GM12878 (cell line): ENCODE measurements around the gene AMN1. TPM values are rescaled to one million over a fixed set of nuclear protein-coding genes. Genes with fewer than 3 reads are reported as not detected.
"Not testable (repeated sequence)": the region's sequence is repeated elsewhere in the genome, so short reads cannot be mapped to it uniquely, and the experiment has no call there.

Experiments used
- ATAC-seq: fragments of 200-7000 bp; cut with Tn5 transposase; 3 replicates; pipeline ENCODE4 v1.9.1; 2020; ENCODE audit warnings: mild to moderate bottlenecking, moderate library complexity
- BruUV-seq: library from RNA; stranded (reverse); fragments of 400-500 nt; replicated peaks from 2 replicates; lab custom pipeline; 2021; lab: Mats Ljungman, UMichigan
- CTCF ChIA-PET: fragments of 300-600 bp; sonication (Branson Sonifier 250); formaldehyde crosslinking; extraction: SDS; loops from one replicate; lab custom pipeline; 2021; ENCODE audit warnings: inconsistent platforms; lab: Yijun Ruan, JAX
- POLR2A ChIA-PET: fragments of 350-600 bp; formaldehyde crosslinking; extraction: SDS; loops from one replicate; lab custom pipeline; 2021; ENCODE audit warnings: inconsistent platforms; lab: Charles Lee
- RAD21 ChIA-PET: fragments of 300-600 bp; sonication (Branson Sonifier 250); formaldehyde crosslinking; loops from one replicate; lab custom pipeline; 2023; ENCODE audit warnings: antibody characterized with exemption; ENCODE audit not compliant: unreplicated experiment; lab: Charles Lee
- SMC1A ChIA-PET: fragments of 300-600 bp; sonication (Branson Sonifier 250); formaldehyde crosslinking; loops from one replicate; lab custom pipeline; 2023; ENCODE audit not compliant: unreplicated experiment, uncharacterized antibody; lab: Charles Lee
- DNase-seq: peaks from one replicate; pipeline ENCODE4 v3.0.0-alpha.2; 2011; ENCODE audit warnings: low read depth, low spot score
- FAIRE-seq: peaks from 3 replicates; lab custom pipeline; 2011; peaks lifted over from hg19 to GRCh38; lab: Jason Lieb, UNC
- H2AFZ ChIP-seq: 2 replicates; pipeline ENCODE4 v1.6.0; 2011; ENCODE audit warnings: low read depth, low read length, control low read depth; ENCODE audit not compliant: control insufficient read depth
- H3K27ac ChIP-seq: 2 replicates; pipeline ENCODE4 v1.5.1; 2011; ENCODE audit warnings: control low read depth; ENCODE audit not compliant: control insufficient read depth, insufficient read depth
- H3K27me3 ChIP-seq, 2 experiments: replicated peaks in 1 of 2; 2 replicates each; pipeline versions ENCODE4 v1.6.0 to v1.6.1; 2011; ENCODE audit warnings: low read length in 1 of 2; ENCODE audit not compliant: control insufficient read depth in 2 of 2, insufficient read depth in 2 of 2
- H3K36me3 ChIP-seq, 2 experiments: 2 replicates each; pipeline ENCODE4 v1.5.1; 2011; ENCODE audit warnings: low read length in 1 of 2; ENCODE audit not compliant: control insufficient read depth in 2 of 2, insufficient read depth in 2 of 2
- H3K4me1 ChIP-seq: 2 replicates; pipeline ENCODE4 v1.6.1; 2011; ENCODE audit warnings: mild to moderate bottlenecking, low read length, moderate library complexity, mixed read lengths; ENCODE audit not compliant: control insufficient read depth, insufficient read depth
- H3K4me2 ChIP-seq: 2 replicates; pipeline ENCODE4 v1.6.0; 2011; ENCODE audit warnings: control low read depth; ENCODE audit not compliant: control insufficient read depth, insufficient read depth
- H3K4me3 ChIP-seq: fragments of 200-600 bp; sonication (generic); 2 replicates; pipeline ENCODE4 v1.5.1; 2016
- H3K79me2 ChIP-seq: 2 replicates; pipeline ENCODE4 v1.6.0; 2011; ENCODE audit warnings: low read length; ENCODE audit not compliant: control insufficient read depth, insufficient read depth
- H3K9ac ChIP-seq: 2 replicates; pipeline ENCODE4 v1.8.0; 2011; ENCODE audit warnings: low read length, control low read depth, mixed read lengths; ENCODE audit not compliant: control insufficient read depth, insufficient read depth
- H3K9me3 ChIP-seq: replicated peaks from 3 replicates; pipeline ENCODE4 v1.5.1; 2011; ENCODE audit warnings: mild to moderate bottlenecking, low read length; ENCODE audit not compliant: control insufficient read depth, insufficient read depth
- H4K20me1 ChIP-seq: 2 replicates; pipeline ENCODE4 v1.6.0; 2011; ENCODE audit not compliant: control insufficient read depth, insufficient read depth
- CREM ChIP-seq: IDR thresholded peaks from 2 replicates; pipeline ENCODE4 v1.6.1; 2014; ENCODE audit warnings: antibody characterized with exemption, low read depth
- EED ChIP-seq: sonication (generic); IDR thresholded peaks from 2 replicates; pipeline ENCODE4 v1.6.1; 2016; ENCODE audit warnings: antibody characterized with exemption, low read depth
- NFYB ChIP-seq: IDR thresholded peaks from 2 replicates; pipeline ENCODE4 v1.6.1; 2011; ENCODE audit warnings: low read depth, mild to moderate bottlenecking, low read length, improper control_type of control experiment, moderate library complexity; ENCODE audit not compliant: insufficient read depth
- RUNX3 ChIP-seq: IDR thresholded peaks from 2 replicates; pipeline ENCODE4 v1.6.1; 2012; ENCODE audit warnings: low read length, inconsistent platforms
- SMARCA5 ChIP-seq: fragments of 450-650 bp; IDR thresholded peaks from 2 replicates; pipeline ENCODE4 v1.6.1; 2017; ENCODE audit warnings: mild to moderate bottlenecking
- WGBS: methylation state at CpG from one replicate; pipeline ENCODE4 v1.1.6; 2016; ENCODE audit warnings: low lambda C conversion rate; ENCODE audit not compliant: insufficient replicate concordance, insufficient coverage; ENCODE audit errors: missing lambda C conversion rate; 5-methylcytosine and 5-hydroxymethylcytosine counted together
- in situ Hi-C: fragments of 300-500 bp; cut with MboI; formaldehyde crosslinking; loops from 9 replicates; pipeline ENCODE4 v1.14.3; 2018; ENCODE audit warnings: mixed read lengths
- intact Hi-C: fragments of 100-400 bp; cut with micrococcal nuclease; formaldehyde crosslinking; loops from one replicate; pipeline ENCODE4 v1.14.2; 2022; ENCODE audit not compliant: unreplicated experiment
- polyA plus RNA-seq, 11 experiments: library from polyadenylated mRNA; depleted of rRNA in 4 of 11; unstranded in 6 of 11; stranded (reverse) in 5 of 11; fragments of >200 nt; fragmentation: Nextera tagmentation in 4 of 11; fragmentation: Illumina TruSeq in 1 of 11; extraction: Ambion mirVana in 4 of 11; extraction: Trizol in 1 of 11; gene quantifications; 1 replicate in 1 of 11; 2 replicates in 10 of 11; pipeline versions ENCODE4 v1.2.1 to v1.2.3, GENCODE V29; 2011 to 2016; ENCODE audit warnings: inconsistent platforms in 2 of 11, missing spikeins in 2 of 11, low read depth in 1 of 11
- total RNA-seq, 4 experiments: library from RNA; depleted of rRNA in 3 of 4; stranded (reverse); fragments of >200 nt in 3 of 4; fragmentation: Illumina TruSeq in 1 of 4; extraction: Trizol in 1 of 4; gene quantifications; 2 replicates each; pipeline versions ENCODE4 v1.2.1 to v1.2.3, GENCODE V29; 2013 to 2021
- TF ChIP-seq, protein P1 (sequence below): fragments of 450-650 bp; conservative IDR thresholded peaks from 2 replicates; pipeline ENCODE4 v1.6.1; 2017; ENCODE audit warnings: mild to moderate bottlenecking, moderate library complexity
- TF ChIP-seq, protein P2 (sequence below): fragments of 450-650 bp; IDR thresholded peaks from 2 replicates; pipeline ENCODE4 v1.6.1; 2016; ENCODE audit warnings: mild to moderate bottlenecking, moderate library complexity, borderline replicate concordance
- TF ChIP-seq, protein P3 (sequence below): fragments of 450-650 bp; IDR thresholded peaks from 2 replicates; pipeline ENCODE4 v1.6.1; 2017; ENCODE audit warnings: mild to moderate bottlenecking, moderate library complexity
- TF ChIP-seq, protein P4 (sequence below): fragments of 450-650 bp; IDR thresholded peaks from 2 replicates; pipeline ENCODE4 v1.6.1; 2016; ENCODE audit warnings: mild to moderate bottlenecking

The AMN1 gene
- total and polyA plus RNA-seq, 10 of the 15 experiments (the other 5 are each of a cell fraction or from before 2014, with no cell fraction given): 5.4 to 19.3 (median 9.3) TPM

DNA sequence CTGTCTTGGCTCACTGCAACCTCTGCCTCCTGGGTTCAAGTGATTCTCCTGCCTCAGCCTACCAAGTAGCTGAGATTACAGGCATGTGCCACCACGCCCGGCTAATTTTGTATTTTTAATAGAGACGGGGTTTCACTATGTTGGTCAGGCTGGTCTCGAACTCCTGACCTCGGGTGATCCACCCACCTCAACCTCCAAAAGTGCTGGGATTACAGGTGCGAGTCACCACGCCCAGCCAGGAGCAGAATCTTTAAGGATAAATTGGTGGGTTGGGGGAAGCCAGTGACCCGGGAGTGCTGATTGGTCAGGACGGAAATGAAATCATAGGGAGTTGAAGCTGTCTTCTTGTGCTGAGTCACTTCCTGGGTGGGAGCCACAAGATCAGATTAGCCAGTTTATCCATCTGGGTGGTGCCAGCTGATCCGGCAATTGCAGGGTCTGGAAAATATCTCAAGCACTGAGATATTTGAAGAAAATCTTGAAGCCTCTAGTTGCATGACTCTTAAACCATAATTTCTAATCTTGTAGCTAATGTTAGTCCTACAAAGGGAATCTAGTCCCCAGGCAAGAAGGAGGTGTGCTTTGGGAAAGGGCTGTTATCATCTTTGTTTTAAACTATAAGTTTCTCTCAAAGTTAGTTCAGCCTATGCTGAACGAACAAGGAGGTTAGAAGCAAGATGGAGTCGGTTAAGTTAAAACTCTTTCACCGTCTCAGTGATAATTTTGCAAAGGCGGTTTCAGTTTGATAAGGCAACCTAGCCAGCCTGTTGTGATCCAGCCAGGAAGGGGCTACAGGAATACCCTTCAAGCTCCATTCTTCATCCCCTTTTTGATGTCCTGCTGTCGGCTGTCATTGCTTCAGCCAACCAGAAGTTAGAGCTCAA lies 5.0 kb upstream of the AMN1 start:
- H3K27me3 ChIP-seq, ATAC-seq, H3K79me2 ChIP-seq, H4K20me1 ChIP-seq, FAIRE-seq, BruUV-seq, H3K36me3 ChIP-seq, H3K4me3 ChIP-seq, H3K9me3 ChIP-seq, in situ Hi-C loops, DNase-seq, H2AFZ ChIP-seq: not testable (repeated sequence)
- H3K27ac ChIP-seq: peak overlapping the region; percentile 52
- RAD21 ChIA-PET: interaction anchor here (0.9 to 5.4 kb wide), 9 partner anchors 9 to 75 kb away, joined by 3 to 49 read pairs (median 11); no protein-coding TSS in a partner anchor
- H3K9ac ChIP-seq: peak overlapping the region; percentile 41
- intact Hi-C loops: loop anchor here (1.0 kb wide), 1 partner anchor 16 kb away; no protein-coding TSS in a partner anchor
- H3K4me1 ChIP-seq: peaks cover 14% of the 10 kb centered on the region
- POLR2A ChIA-PET: interaction anchor here (1.0 to 10.1 kb wide), 8 partner anchors 9 to 259 kb away, joined by 3 to 82 read pairs (median 6); no protein-coding TSS in a partner anchor
- SMC1A ChIA-PET: interaction anchor here (0.6 to 11.6 kb wide), 14 partner anchors 10 to 307 kb away, joined by 3 to 83 read pairs (median 4); no protein-coding TSS in a partner anchor
- CTCF ChIA-PET: interaction anchor here (0.6 to 4.4 kb wide), 7 partner anchors 9 to 419 kb away, joined by 3 to 19 read pairs (median 5); no protein-coding TSS in a partner anchor
- 27% methylated on average over 15 of the region's 15 CpGs for WGBS
- H3K4me2 ChIP-seq: peak overlapping the region; percentile 65
- TF ChIP-seq EED (peak; percentile 27), NFYB (peak; percentile 80), RUNX3 (0 out of 2 replicates have a peak, but pooled peaks have one; percentile 19), CREM (peak; percentile 8; the same call in 1 of the 2 replicates), SMARCA5 (peak; percentile 76; the same call in 1 of the 2 replicates)
- TF ChIP-seq, protein P1, sequence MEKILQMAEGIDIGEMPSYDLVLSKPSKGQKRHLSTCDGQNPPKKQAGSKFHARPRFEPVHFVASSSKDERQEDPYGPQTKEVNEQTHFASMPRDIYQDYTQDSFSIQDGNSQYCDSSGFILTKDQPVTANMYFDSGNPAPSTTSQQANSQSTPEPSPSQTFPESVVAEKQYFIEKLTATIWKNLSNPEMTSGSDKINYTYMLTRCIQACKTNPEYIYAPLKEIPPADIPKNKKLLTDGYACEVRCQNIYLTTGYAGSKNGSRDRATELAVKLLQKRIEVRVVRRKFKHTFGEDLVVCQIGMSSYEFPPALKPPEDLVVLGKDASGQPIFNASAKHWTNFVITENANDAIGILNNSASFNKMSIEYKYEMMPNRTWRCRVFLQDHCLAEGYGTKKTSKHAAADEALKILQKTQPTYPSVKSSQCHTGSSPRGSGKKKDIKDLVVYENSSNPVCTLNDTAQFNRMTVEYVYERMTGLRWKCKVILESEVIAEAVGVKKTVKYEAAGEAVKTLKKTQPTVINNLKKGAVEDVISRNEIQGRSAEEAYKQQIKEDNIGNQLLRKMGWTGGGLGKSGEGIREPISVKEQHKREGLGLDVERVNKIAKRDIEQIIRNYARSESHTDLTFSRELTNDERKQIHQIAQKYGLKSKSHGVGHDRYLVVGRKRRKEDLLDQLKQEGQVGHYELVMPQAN: peak; percentile 54; the same call in 1 of the 2 replicates
- TF ChIP-seq, protein P2, sequence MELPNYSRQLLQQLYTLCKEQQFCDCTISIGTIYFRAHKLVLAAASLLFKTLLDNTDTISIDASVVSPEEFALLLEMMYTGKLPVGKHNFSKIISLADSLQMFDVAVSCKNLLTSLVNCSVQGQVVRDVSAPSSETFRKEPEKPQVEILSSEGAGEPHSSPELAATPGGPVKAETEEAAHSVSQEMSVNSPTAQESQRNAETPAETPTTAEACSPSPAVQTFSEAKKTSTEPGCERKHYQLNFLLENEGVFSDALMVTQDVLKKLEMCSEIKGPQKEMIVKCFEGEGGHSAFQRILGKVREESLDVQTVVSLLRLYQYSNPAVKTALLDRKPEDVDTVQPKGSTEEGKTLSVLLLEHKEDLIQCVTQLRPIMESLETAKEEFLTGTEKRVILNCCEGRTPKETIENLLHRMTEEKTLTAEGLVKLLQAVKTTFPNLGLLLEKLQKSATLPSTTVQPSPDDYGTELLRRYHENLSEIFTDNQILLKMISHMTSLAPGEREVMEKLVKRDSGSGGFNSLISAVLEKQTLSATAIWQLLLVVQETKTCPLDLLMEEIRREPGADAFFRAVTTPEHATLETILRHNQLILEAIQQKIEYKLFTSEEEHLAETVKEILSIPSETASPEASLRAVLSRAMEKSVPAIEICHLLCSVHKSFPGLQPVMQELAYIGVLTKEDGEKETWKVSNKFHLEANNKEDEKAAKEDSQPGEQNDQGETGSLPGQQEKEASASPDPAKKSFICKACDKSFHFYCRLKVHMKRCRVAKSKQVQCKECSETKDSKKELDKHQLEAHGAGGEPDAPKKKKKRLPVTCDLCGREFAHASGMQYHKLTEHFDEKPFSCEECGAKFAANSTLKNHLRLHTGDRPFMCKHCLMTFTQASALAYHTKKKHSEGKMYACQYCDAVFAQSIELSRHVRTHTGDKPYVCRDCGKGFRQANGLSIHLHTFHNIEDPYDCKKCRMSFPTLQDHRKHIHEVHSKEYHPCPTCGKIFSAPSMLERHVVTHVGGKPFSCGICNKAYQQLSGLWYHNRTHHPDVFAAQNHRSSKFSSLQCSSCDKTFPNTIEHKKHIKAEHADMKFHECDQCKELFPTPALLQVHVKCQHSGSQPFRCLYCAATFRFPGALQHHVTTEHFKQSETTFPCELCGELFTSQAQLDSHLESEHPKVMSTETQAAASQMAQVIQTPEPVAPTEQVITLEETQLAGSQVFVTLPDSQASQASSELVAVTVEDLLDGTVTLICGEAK: peak; percentile 17; the same call in 1 of the 2 replicates
- TF ChIP-seq, protein P3, sequence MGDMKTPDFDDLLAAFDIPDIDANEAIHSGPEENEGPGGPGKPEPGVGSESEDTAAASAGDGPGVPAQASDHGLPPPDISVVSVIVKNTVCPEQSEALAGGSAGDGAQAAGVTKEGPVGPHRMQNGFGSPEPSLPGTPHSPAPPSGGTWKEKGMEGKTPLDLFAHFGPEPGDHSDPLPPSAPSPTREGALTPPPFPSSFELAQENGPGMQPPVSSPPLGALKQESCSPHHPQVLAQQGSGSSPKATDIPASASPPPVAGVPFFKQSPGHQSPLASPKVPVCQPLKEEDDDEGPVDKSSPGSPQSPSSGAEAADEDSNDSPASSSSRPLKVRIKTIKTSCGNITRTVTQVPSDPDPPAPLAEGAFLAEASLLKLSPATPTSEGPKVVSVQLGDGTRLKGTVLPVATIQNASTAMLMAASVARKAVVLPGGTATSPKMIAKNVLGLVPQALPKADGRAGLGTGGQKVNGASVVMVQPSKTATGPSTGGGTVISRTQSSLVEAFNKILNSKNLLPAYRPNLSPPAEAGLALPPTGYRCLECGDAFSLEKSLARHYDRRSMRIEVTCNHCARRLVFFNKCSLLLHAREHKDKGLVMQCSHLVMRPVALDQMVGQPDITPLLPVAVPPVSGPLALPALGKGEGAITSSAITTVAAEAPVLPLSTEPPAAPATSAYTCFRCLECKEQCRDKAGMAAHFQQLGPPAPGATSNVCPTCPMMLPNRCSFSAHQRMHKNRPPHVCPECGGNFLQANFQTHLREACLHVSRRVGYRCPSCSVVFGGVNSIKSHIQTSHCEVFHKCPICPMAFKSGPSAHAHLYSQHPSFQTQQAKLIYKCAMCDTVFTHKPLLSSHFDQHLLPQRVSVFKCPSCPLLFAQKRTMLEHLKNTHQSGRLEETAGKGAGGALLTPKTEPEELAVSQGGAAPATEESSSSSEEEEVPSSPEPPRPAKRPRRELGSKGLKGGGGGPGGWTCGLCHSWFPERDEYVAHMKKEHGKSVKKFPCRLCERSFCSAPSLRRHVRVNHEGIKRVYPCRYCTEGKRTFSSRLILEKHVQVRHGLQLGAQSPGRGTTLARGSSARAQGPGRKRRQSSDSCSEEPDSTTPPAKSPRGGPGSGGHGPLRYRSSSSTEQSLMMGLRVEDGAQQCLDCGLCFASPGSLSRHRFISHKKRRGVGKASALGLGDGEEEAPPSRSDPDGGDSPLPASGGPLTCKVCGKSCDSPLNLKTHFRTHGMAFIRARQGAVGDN: 0 out of 2 replicates have a peak, but pooled peaks have one; percentile 18
- TF ChIP-seq, protein P4, sequence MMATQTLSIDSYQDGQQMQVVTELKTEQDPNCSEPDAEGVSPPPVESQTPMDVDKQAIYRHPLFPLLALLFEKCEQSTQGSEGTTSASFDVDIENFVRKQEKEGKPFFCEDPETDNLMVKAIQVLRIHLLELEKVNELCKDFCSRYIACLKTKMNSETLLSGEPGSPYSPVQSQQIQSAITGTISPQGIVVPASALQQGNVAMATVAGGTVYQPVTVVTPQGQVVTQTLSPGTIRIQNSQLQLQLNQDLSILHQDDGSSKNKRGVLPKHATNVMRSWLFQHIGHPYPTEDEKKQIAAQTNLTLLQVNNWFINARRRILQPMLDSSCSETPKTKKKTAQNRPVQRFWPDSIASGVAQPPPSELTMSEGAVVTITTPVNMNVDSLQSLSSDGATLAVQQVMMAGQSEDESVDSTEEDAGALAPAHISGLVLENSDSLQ: 0 out of 2 replicates have a peak, but pooled peaks have one; percentile 11
